ENCODE measurements around the gene MVK.

MVK gene

GRCh38 chr12:109567296-109567695 lies 6.3 kb upstream of the MVK start:
- DNase-seq (ENCODE audit: low read depth), result no peak

GRCh38 chr12:109567967-109568366 lies 5.6 kb upstream of the MVK start:
- DNase-seq (ENCODE audit: low read depth), result no peak

- no peak for DNase-seq (ENCODE audit: low read depth)
These were observed 5.1 kb upstream of the MVK start for GRCh38 chr12:109568486-109568885.

- DNase-seq (ENCODE audit: low read depth), result no peak
These were observed 1.7 kb upstream of the MVK start for GRCh38 chr12:109571773-109572505.

GRCh38 chr12:109572506-109572845 lies 1.1 kb upstream of the MVK start:
- no peak for DNase-seq (ENCODE audit: low read depth)

- DNase-seq (ENCODE audit: low read depth), result no peak
These were observed 285 bp downstream of the MVK start for GRCh38 chr12:109573914-109574244.

- DNase-seq (ENCODE audit: low read depth), result no peak
These were observed 2.1 kb downstream of the MVK start for GRCh38 chr12:109575683-109576082.

GRCh38 chr12:109577311-109577710 lies 3.7 kb downstream of the MVK start:
- DNase-seq (ENCODE audit: low read depth), result no peak

- no peak for DNase-seq (ENCODE audit: low read depth)
These were observed 4.8 kb downstream of the MVK start for GRCh38 chr12:109578330-109578927.

- no peak for DNase-seq (ENCODE audit: low read depth)
These were observed 6.0 kb downstream of the MVK start for GRCh38 chr12:109579639-109580038.

- DNase-seq (ENCODE audit: low read depth), result no peak
These were observed 6.7 kb downstream of the MVK start for GRCh38 chr12:109580272-109580671.

GRCh38 chr12:109580684-109581333 lies 7.2 kb downstream of the MVK start:
- DNase-seq (ENCODE audit: low read depth), result no peak

- DNase-seq (ENCODE audit: low read depth), result no peak
These were observed 7.7 kb downstream of the MVK start for GRCh38 chr12:109581334-109581691.

GRCh38 chr12:109581856-109582255 lies 8.3 kb downstream of the MVK start:
- DNase-seq (ENCODE audit: low read depth), result no peak

GRCh38 chr12:109582636-109583035 lies 9.0 kb downstream of the MVK start:
- DNase-seq (ENCODE audit: low read depth), result no peak

GRCh38 chr12:109583733-109584132 lies 10.1 kb downstream of the MVK start:
- DNase-seq (ENCODE audit: low read depth), result no peak

- no peak for DNase-seq (ENCODE audit: low read depth)
These were observed 13.0 kb downstream of the MVK start for GRCh38 chr12:109586385-109587296.

GRCh38 chr12:109587921-109588320 lies 14.3 kb downstream of the MVK start:
- no peak for DNase-seq (ENCODE audit: low read depth)

- DNase-seq (ENCODE audit: low read depth), result no peak
These were observed 15.1 kb downstream of the MVK start for GRCh38 chr12:109588461-109589239.

- DNase-seq (ENCODE audit: low read depth), result no peak
These were observed 15.6 kb downstream of the MVK start for GRCh38 chr12:109589240-109589590.

GRCh38 chr12:109589691-109590245 lies 16.2 kb downstream of the MVK start:
- DNase-seq (ENCODE audit: low read depth), result no peak

- no peak for DNase-seq (ENCODE audit: low read depth)
These were observed 17.0 kb downstream of the MVK start for GRCh38 chr12:109590566-109590965.

Data from CMK (cell line).